Spleen (tissue), 7 donors: ENCODE results near the gene CCNY.

Experiments
- CTCF ChIP-seq, 11 experiments: fragments of 200-600 bp in 7 of 11; fragments of 450-650 bp in 4 of 11; sonication (generic) in 4 of 11; IDR thresholded peaks in 8 of 11; conservative IDR thresholded peaks in 3 of 11; 1 replicate in 7 of 11; 2 replicates in 4 of 11; pipeline versions ENCODE4 v1.4.0 to v1.8.0; 2016 to 2021; ENCODE audit warnings: antibody characterized with exemption in 11 of 11, inconsistent platforms in 4 of 11, mild to moderate bottlenecking in 1 of 11
- POLR2A ChIP-seq, 3 donors: fragments of 450-650 bp; IDR thresholded peaks; one replicate each; pipeline ENCODE4 v1.5.1; 2017; ENCODE audit warnings: antibody characterized with exemption in 3 of 3, mild to moderate bottlenecking in 1 of 3
- POLR2AphosphoS5 ChIP-seq, 3 donors: sonication (generic); formaldehyde crosslinking; IDR thresholded peaks; one replicate each; pipeline ENCODE4 v1.5.1; 2017; ENCODE audit warnings: antibody characterized with exemption in 3 of 3
- donor health status: DM: no; HTN: no; CAD: no; lungs with moderate emphysema.
- donor health status: DM: no; HTN: no; CAD: no.
- donor health status: DM: no; HTN: no; CAD: no.

DNA sequence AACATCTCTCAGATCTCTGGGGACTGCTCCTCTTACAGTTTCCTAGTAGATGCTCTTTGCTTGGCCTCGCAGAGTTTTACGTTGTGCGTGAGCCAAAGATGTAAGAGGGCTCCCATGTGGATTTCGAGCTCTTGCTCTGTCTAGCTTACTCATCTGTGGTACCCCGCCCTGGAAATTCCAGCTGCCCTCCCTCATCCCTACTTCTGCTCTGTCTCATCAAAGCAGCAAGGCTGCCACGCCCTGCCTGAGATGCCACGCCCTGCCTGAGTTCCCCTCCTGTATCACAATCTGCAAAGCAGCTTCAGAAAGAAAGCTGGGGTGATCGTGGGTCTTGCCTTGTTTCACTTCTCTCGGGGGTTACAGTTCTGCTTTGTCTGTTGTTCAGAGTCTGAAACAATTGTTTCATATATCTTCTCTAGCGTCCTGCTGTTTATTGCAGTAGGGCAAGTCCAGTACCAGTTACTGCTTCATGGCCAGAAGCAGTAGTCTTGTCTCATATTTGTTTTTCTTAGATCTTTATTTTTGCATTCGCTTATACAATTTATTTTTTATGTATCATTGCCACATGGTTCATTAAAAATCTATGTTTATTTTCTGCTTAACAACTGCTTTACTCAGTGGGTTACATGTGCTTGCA lies 36.1 kb upstream of the CCNY start:
- TF ChIP-seq CTCF (IDR thresholded peaks at IDR 0.05 in 8 of 11, conservative IDR thresholded peaks at IDR 0.05 in 3 of 11) (no peak), POLR2A (IDR thresholded peaks at IDR 0.05) (no peak), POLR2AphosphoS5 (IDR thresholded peaks at IDR 0.05) (no peak)
